Measurements from ENCODE around the gene SHANK3.
"Not testable (repeated sequence)": the region's sequence is repeated elsewhere in the genome, so short reads cannot be mapped to it uniquely, and the experiment has no call there.

SHANK3 gene

DNA sequence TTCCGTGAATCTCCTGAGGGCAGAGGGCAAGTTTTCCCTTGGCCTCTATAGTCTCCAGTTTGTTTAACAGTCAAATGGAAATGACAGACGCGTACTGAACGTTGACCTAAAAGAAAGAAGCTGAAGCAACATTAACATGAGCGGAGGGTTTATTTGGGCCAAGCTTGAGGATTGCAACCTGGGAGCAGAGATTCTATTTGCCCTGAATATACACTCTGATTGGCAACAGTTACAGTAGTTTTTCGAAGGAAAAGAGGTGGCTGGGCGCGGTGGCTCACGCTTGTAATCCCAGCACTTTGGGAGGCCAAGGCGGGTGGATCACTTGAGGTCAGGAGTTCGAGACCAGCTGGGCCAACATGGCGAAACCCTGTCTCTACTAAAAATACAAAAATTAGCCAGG lies 32.3 kb upstream of the SHANK3 start:
- H3K36me3 ChIP-seq (ENCODE audit: control insufficient read depth in 1 of 2, insufficient read depth in 2 of 2, low read length in 2 of 2); H3K23ac ChIP-seq (ENCODE audit: low read length); H3K4me3 ChIP-seq (ENCODE audit: low read depth, low read length); H4K91ac ChIP-seq (ENCODE audit: low read depth, low read length); H3K4ac ChIP-seq (ENCODE audit: low read depth, low read length); H3K27ac ChIP-seq (ENCODE audit: low read depth, low read length); H2AFZ ChIP-seq (ENCODE audit: insufficient read depth, low read length, poor library complexity); H3K79me1 ChIP-seq (ENCODE audit: low read length); H3K4me1 ChIP-seq (ENCODE audit: control insufficient read depth in 1 of 2, insufficient read depth in 2 of 2, low read length in 2 of 2); H3K79me2 ChIP-seq (ENCODE audit: control insufficient read depth, insufficient read depth, low read length, poor library complexity); H2BK12ac ChIP-seq (ENCODE audit: low read length); DNase-seq; H2BK5ac ChIP-seq (ENCODE audit: low read depth, low read length, poor library complexity); H3K9me3 ChIP-seq (ENCODE audit: insufficient read depth, low read depth, low read length); H3K4me2 ChIP-seq (ENCODE audit: low read length); H4K12ac ChIP-seq (ENCODE audit: low read depth, low read length); H4K8ac ChIP-seq (ENCODE audit: low read depth, low read length); H3K14ac ChIP-seq (ENCODE audit: low read length); H3K27me3 ChIP-seq (ENCODE audit: insufficient read depth, low read length); H2AK5ac ChIP-seq (ENCODE audit: low read length); H3K18ac ChIP-seq (ENCODE audit: low read length); H2BK120ac ChIP-seq (ENCODE audit: insufficient read depth, low read length, poor library complexity); H3K9ac ChIP-seq (ENCODE audit: low read length): not testable (repeated sequence)
- no CpG with 5 or more reads among the region's 12 CpGs for WGBS (ENCODE audit: extremely low coverage, insufficient coverage, insufficient read length)

DNA sequence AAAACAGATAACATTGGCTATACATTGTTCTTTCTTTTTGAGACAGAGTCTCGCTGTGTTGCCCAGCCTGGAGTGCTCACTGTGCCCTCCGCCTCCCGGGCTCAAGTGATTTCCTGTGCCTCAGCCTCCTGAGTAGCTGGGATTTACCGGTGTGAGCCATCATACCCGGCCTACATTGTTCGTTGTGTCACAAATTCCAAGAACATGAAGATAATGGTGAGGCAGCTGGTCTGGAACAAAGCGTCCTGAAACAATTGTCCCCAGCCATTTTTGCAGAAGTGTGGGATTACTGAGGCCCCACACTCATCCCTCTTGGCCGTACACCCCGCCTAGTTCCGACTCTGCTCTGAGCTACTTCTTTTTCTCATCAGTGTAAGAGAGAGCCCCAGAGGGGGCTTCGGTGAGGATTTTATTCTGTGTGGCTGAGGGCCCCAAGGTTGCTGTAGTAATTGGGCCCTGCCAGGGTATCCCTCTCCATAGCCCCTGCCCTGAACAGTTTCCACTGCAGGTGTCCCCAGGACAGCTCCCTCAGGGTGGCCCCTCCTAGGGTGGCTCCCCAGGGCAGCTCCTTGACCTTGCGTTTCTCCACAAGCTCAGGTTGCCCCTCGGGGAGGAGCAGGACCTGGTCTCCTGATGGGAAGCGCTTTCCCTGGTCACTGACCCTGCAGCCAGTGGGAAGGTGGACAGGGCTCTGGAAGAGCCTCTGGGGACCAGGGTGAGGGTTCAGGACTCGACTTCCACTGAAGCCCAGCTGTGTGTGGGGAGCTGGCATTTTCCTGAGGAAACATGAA lies 31.6 kb upstream of the SHANK3 start:
- H2BK12ac ChIP-seq (ENCODE audit: low read length), result no peak overlapping the region
- no peak overlapping the region for H3K9ac ChIP-seq (ENCODE audit: low read length)
- no peak overlapping the region for H4K91ac ChIP-seq (ENCODE audit: low read depth, low read length)
- H2BK5ac ChIP-seq (ENCODE audit: low read depth, low read length, poor library complexity), result no peak overlapping the region
- no peak overlapping the region for H4K12ac ChIP-seq (ENCODE audit: low read depth, low read length)
- H3K36me3 ChIP-seq (ENCODE audit: control insufficient read depth in 1 of 2, insufficient read depth in 2 of 2, low read length in 2 of 2), result no peaks in the 10 kb centered on the region
- H3K4me2 ChIP-seq (ENCODE audit: low read length), result no peak overlapping the region
- H3K79me2 ChIP-seq (ENCODE audit: control insufficient read depth, insufficient read depth, low read length, poor library complexity), result no peaks in the 10 kb centered on the region
- no peak overlapping the region for H3K4me3 ChIP-seq (ENCODE audit: low read depth, low read length)
- H3K27ac ChIP-seq (ENCODE audit: low read depth, low read length), result no peak overlapping the region
- H3K27me3 ChIP-seq (ENCODE audit: insufficient read depth, low read length), result peaks cover 3% of the 10 kb centered on the region
- no peak overlapping the region for H3K14ac ChIP-seq (ENCODE audit: low read length)
- no peak overlapping the region for H2BK120ac ChIP-seq (ENCODE audit: insufficient read depth, low read length, poor library complexity)
- no peak overlapping the region for H3K23ac ChIP-seq (ENCODE audit: low read length)
- no peak overlapping the region for H3K18ac ChIP-seq (ENCODE audit: low read length)
- no CpG with 5 or more reads among the region's 15 CpGs for WGBS (ENCODE audit: extremely low coverage, insufficient coverage, insufficient read length)
- peaks cover 3 to 4% of the 10 kb centered on the region in 2 experiments for H3K4me1 ChIP-seq (ENCODE audit: control insufficient read depth in 1 of 2, insufficient read depth in 2 of 2, low read length in 2 of 2)
- H2AFZ ChIP-seq (ENCODE audit: insufficient read depth, low read length, poor library complexity), result no peak overlapping the region
- H3K79me1 ChIP-seq (ENCODE audit: low read length), result no peaks in the 10 kb centered on the region
- DNase-seq, result no peak
- H3K9me3 ChIP-seq (ENCODE audit: insufficient read depth, low read depth, low read length), result peaks cover 2% of the 10 kb centered on the region
- H2AK5ac ChIP-seq (ENCODE audit: low read length), result no peak overlapping the region
- H3K4ac ChIP-seq (ENCODE audit: low read depth, low read length), result no peak overlapping the region
- H4K8ac ChIP-seq (ENCODE audit: low read depth, low read length), result no peak overlapping the region

DNA sequence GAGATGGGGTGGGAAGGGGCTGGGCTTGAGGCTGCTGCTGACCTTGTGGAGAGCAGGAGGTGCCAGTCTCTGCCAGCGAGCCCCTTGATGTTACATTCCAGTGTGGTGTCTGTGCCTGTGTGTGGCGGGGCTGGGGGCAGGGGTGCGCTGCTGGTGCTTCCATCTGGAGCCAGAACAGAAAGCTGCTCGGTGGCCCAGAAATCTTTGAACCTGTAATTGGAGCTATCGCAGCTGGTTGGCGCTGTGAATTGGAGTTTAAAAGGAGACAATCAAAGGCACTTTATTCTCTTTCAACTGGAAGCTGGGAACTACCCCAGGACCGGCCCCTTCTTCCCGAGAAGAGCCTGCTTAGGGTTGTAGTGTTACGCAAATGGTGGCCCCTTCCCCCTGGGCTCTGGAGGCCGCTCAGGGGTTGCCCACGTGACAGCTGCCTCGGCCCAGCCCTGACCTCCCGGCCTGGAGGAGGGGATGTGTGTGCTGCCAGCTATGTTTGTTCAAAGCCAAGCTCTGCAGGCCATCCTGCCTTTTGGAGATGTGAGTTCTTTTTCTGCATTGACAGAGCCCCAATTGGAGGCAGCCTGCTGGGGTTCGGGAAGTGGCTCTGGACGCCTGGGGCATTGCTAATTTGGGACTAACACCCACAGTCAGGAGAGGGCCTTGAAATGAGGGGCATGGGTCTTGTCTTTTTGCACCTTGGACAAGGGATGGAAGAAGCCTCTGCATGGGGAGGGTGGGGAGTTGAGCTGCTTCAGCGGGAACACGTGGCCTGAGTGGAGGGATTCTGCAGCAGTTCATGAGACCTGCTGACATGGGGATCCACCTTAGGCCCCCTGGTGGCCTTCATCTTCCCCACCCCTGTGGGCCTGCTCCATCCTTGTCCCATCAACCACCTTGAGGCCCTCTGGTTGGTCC lies 30.7 kb upstream of the SHANK3 start:
- no peak overlapping the region for H3K23ac ChIP-seq (ENCODE audit: low read length)
- H3K9ac ChIP-seq (ENCODE audit: low read length), result no peak overlapping the region
- no peak overlapping the region for H3K4ac ChIP-seq (ENCODE audit: low read depth, low read length)
- H3K79me1 ChIP-seq (ENCODE audit: low read length), result no peaks in the 10 kb centered on the region
- no peak overlapping the region for H2BK120ac ChIP-seq (ENCODE audit: insufficient read depth, low read length, poor library complexity)
- H3K27ac ChIP-seq (ENCODE audit: low read depth, low read length), result no peak overlapping the region
- H3K4me1 ChIP-seq (ENCODE audit: control insufficient read depth in 1 of 2, insufficient read depth in 2 of 2, low read length in 2 of 2), result peaks cover 3 to 4% of the 10 kb centered on the region in 2 experiments
- H3K79me2 ChIP-seq (ENCODE audit: control insufficient read depth, insufficient read depth, low read length, poor library complexity), result no peaks in the 10 kb centered on the region
- H2BK12ac ChIP-seq (ENCODE audit: low read length), result no peak overlapping the region
- no peak overlapping the region for H3K4me2 ChIP-seq (ENCODE audit: low read length)
- H3K36me3 ChIP-seq (ENCODE audit: control insufficient read depth in 1 of 2, insufficient read depth in 2 of 2, low read length in 2 of 2), result no peaks in the 10 kb centered on the region
- no peak overlapping the region for H2AFZ ChIP-seq (ENCODE audit: insufficient read depth, low read length, poor library complexity)
- peaks cover 3% of the 10 kb centered on the region for H3K27me3 ChIP-seq (ENCODE audit: insufficient read depth, low read length)
- no peak for DNase-seq
- WGBS (ENCODE audit: extremely low coverage, insufficient coverage, insufficient read length), result no CpG with 5 or more reads among the region's 17 CpGs
- no peak overlapping the region for H3K18ac ChIP-seq (ENCODE audit: low read length)
- H3K9me3 ChIP-seq (ENCODE audit: insufficient read depth, low read depth, low read length), result peaks cover 2% of the 10 kb centered on the region
- H2BK5ac ChIP-seq (ENCODE audit: low read depth, low read length, poor library complexity), result no peak overlapping the region
- no peak overlapping the region for H4K8ac ChIP-seq (ENCODE audit: low read depth, low read length)
- H3K14ac ChIP-seq (ENCODE audit: low read length), result no peak overlapping the region
- no peak overlapping the region for H4K12ac ChIP-seq (ENCODE audit: low read depth, low read length)
- no peak overlapping the region for H4K91ac ChIP-seq (ENCODE audit: low read depth, low read length)
- no peak overlapping the region for H3K4me3 ChIP-seq (ENCODE audit: low read depth, low read length)
- no peak overlapping the region for H2AK5ac ChIP-seq (ENCODE audit: low read length)

DNA sequence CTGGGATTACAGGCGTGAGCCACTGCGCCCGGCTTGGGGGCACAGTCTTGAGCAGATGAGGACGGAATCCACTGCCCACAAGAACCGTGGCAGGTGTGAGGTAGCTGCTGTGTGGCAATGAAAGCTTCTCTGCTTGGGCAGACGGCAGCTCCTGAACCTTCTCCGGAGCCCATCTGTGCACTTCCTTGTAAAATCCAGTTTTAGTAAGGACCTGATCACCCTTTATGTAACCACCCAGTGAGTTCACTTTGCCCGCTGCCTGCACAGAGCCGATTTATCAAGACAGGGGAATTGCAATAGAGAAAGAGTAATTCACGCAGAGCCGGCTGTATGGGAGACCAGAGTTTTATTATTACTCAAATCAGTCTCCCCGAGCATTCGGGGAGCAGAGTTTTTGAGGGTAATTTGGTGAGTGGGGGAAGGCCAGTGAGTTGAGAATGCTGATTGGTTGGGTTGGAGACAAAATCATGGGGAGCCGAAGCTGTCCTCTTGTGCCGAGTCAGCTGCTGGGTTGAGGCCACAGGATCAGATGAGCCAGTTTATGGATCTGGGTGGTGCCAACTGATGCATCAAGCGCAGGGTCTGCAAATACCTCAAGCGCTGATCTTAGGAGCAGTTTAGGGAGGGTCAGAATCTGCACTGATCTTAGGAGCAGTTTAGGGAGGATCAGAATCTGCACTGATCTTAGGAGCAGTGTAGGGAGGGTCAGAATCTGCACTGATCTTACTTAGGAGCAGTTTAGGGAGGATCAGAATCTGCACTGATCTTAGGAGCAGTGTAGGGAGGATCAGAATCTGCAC lies 29.4 kb upstream of the SHANK3 start:
- not testable (repeated sequence) for H3K23ac ChIP-seq (ENCODE audit: low read length); H2BK12ac ChIP-seq (ENCODE audit: low read length); H2BK120ac ChIP-seq (ENCODE audit: insufficient read depth, low read length, poor library complexity); H2BK5ac ChIP-seq (ENCODE audit: low read depth, low read length, poor library complexity); H4K91ac ChIP-seq (ENCODE audit: low read depth, low read length); H3K79me1 ChIP-seq (ENCODE audit: low read length); H3K4me3 ChIP-seq (ENCODE audit: low read depth, low read length); H3K9ac ChIP-seq (ENCODE audit: low read length); H3K18ac ChIP-seq (ENCODE audit: low read length); H4K12ac ChIP-seq (ENCODE audit: low read depth, low read length); H3K4me2 ChIP-seq (ENCODE audit: low read length); H2AFZ ChIP-seq (ENCODE audit: insufficient read depth, low read length, poor library complexity); H3K36me3 ChIP-seq (ENCODE audit: control insufficient read depth in 1 of 2, insufficient read depth in 2 of 2, low read length in 2 of 2); H3K79me2 ChIP-seq (ENCODE audit: control insufficient read depth, insufficient read depth, low read length, poor library complexity); H3K27me3 ChIP-seq (ENCODE audit: insufficient read depth, low read length); H3K14ac ChIP-seq (ENCODE audit: low read length); H3K4ac ChIP-seq (ENCODE audit: low read depth, low read length); H3K27ac ChIP-seq (ENCODE audit: low read depth, low read length); H3K4me1 ChIP-seq (ENCODE audit: control insufficient read depth in 1 of 2, insufficient read depth in 2 of 2, low read length in 2 of 2); H4K8ac ChIP-seq (ENCODE audit: low read depth, low read length); H2AK5ac ChIP-seq (ENCODE audit: low read length); DNase-seq; H3K9me3 ChIP-seq (ENCODE audit: insufficient read depth, low read depth, low read length)
- WGBS (ENCODE audit: extremely low coverage, insufficient coverage, insufficient read length), result no CpG with 5 or more reads among the region's 17 CpGs
